B cell (primary cell): Measurements from ENCODE around the gene ZFHX2. TPM values are rescaled to one million over a fixed set of nuclear protein-coding genes. Genes with fewer than 3 reads are reported as not detected.

Experiments used
- ATAC-seq: fragments of 200-7000 bp; cut with Tn5 transposase; one replicate; pipeline ENCODE4 v1.10.0; 2021; ENCODE audit warnings: low read depth, mild to moderate bottlenecking, moderate number of reproducible peaks, moderate library complexity
- CTCF ChIA-PET: fragments of 350-600 bp; sonication (Branson Sonifier 250); formaldehyde crosslinking; loops from one replicate; lab custom pipeline; 2021; ENCODE audit warnings: antibody characterized with exemption, inconsistent platforms; lab: Charles Lee
- POLR2A ChIA-PET: fragments of 350-600 bp; sonication (Branson Sonifier 250); formaldehyde crosslinking; loops from one replicate; lab custom pipeline; 2021; ENCODE audit warnings: antibody characterized with exemption; lab: Charles Lee
- DNase-seq: peaks from one replicate; pipeline ENCODE4 v3.0.0; 2013
- H2AFZ ChIP-seq: 2 replicates; pipeline ENCODE4 v1.6.1; 2012; ENCODE audit warnings: mild to moderate bottlenecking, low read depth, low read length; ENCODE audit not compliant: insufficient read depth, poor library complexity, severe bottlenecking
- H3K27ac ChIP-seq, 2 donors: 1 replicate in 1 of 2; 2 replicates in 1 of 2; pipeline ENCODE4 v1.5.1; 2012 to 2013; ENCODE audit warnings: low read length in 2 of 2, mild to moderate bottlenecking in 2 of 2, moderate library complexity in 1 of 2
- H3K27me3 ChIP-seq, 4 experiments: fragments of 200-600 bp in 1 of 4; sonication (generic) in 1 of 4; replicated peaks in 1 of 4; 1 replicate in 2 of 4; 2 replicates in 2 of 4; pipeline versions ENCODE4 v1.6.1 to v1.7.0; 2013 to 2016; ENCODE audit warnings: low read length in 3 of 4, mild to moderate bottlenecking in 2 of 4, mixed read lengths in 1 of 4, moderate library complexity in 1 of 4; ENCODE audit not compliant: insufficient read depth in 4 of 4, control insufficient read depth in 3 of 4; ENCODE audit errors: control extremely low read depth in 1 of 4
- H3K36me3 ChIP-seq, 2 experiments: replicated peaks in 1 of 2; 1 replicate in 1 of 2; 2 replicates in 1 of 2; pipeline versions ENCODE4 v1.6.1 to v1.7.1; 2013; ENCODE audit warnings: low read length in 1 of 2; ENCODE audit not compliant: insufficient read depth in 2 of 2, control insufficient read depth in 1 of 2; ENCODE audit errors: control extremely low read depth in 1 of 2, extremely low read depth in 1 of 2
- H3K4me1 ChIP-seq, 2 donors: fragments of 200-600 bp in 1 of 2; sonication (generic) in 1 of 2; 1 replicate in 1 of 2; 2 replicates in 1 of 2; pipeline versions ENCODE4 v1.5.1 to v1.6.1; 2013 to 2017; ENCODE audit warnings: low read length in 2 of 2; ENCODE audit not compliant: control insufficient read depth in 2 of 2, insufficient read depth in 2 of 2
- H3K4me2 ChIP-seq: replicated peaks from 2 replicates; pipeline ENCODE3; 2012; ENCODE audit warnings: mild to moderate bottlenecking, low read depth, low read length; ENCODE audit not compliant: poor library complexity, severe bottlenecking
- H3K4me3 ChIP-seq, 5 experiments: fragments of 200-600 bp in 1 of 5; sonication (generic) in 1 of 5; 1 replicate in 3 of 5; 2 replicates in 2 of 5; pipeline versions ENCODE4 v1.5.1 to v1.7.0; 2011 to 2016; ENCODE audit warnings: low read length in 4 of 5, mild to moderate bottlenecking in 4 of 5, low read depth in 2 of 5, control low read depth in 1 of 5, moderate library complexity in 1 of 5; ENCODE audit not compliant: insufficient read depth in 1 of 5; ENCODE audit errors: control extremely low read depth in 1 of 5, extremely low read depth in 1 of 5
- H3K79me2 ChIP-seq: fragments of 200-600 bp; sonication (generic); one replicate; pipeline ENCODE4 v1.6.0; 2016; ENCODE audit warnings: low read length; ENCODE audit not compliant: control insufficient read depth, insufficient read depth
- H3K9ac ChIP-seq: fragments of 200-600 bp; sonication (generic); 2 replicates; pipeline ENCODE4 v1.6.1; 2017; ENCODE audit warnings: mild to moderate bottlenecking, low read length, moderate library complexity
- H3K9me3 ChIP-seq, 3 donors: one replicate each; pipeline versions ENCODE4 v1.6.1 to v1.7.1; 2013; ENCODE audit warnings: low read length in 2 of 3; ENCODE audit not compliant: control insufficient read depth in 2 of 3, insufficient read depth in 1 of 3; ENCODE audit errors: control extremely low read depth in 1 of 3
- H4K20me1 ChIP-seq: 2 replicates; pipeline ENCODE4 v1.6.0; 2012; ENCODE audit warnings: mild to moderate bottlenecking, low read length; ENCODE audit not compliant: insufficient read depth, control insufficient read depth, poor library complexity, severe bottlenecking
- H3K27ac Mint-ChIP-seq: one replicate; pipeline ENCODE4 v1.8.0; 2021; ENCODE audit warnings: mixed read lengths
- H3K27me3 Mint-ChIP-seq: one replicate; pipeline ENCODE4 v1.8.0; 2021; ENCODE audit warnings: mixed read lengths
- H3K4me1 Mint-ChIP-seq: one replicate; pipeline ENCODE4 v1.8.0; 2021; ENCODE audit warnings: mixed read lengths
- H3K4me3 Mint-ChIP-seq: one replicate; pipeline ENCODE4 v1.8.0; 2021; ENCODE audit warnings: mixed read lengths
- H3K9me3 Mint-ChIP-seq: one replicate; pipeline ENCODE4 v1.8.0; 2022; ENCODE audit warnings: mixed read lengths; ENCODE audit not compliant: insufficient read depth
- CTCF ChIP-seq: fragments of 200-600 bp; IDR thresholded peaks from one replicate; pipeline ENCODE4 v1.8.0; 2022; ENCODE audit warnings: antibody characterized with exemption, mild to moderate bottlenecking
- EZH2 ChIP-seq: IDR thresholded peaks from 2 replicates; pipeline ENCODE4 v1.6.1; 2012; ENCODE audit warnings: borderline replicate concordance, low read depth, mild to moderate bottlenecking, moderate library complexity, low read length; ENCODE audit not compliant: insufficient read depth, poor library complexity, severe bottlenecking
- WGBS: methylation state at CpG from one replicate; pipeline ENCODE4 v1.1.5; 2013; ENCODE audit warnings: missing lambda C conversion rate; ENCODE audit not compliant: insufficient coverage; 5-methylcytosine and 5-hydroxymethylcytosine counted together
- intact Hi-C: fragments of 100-400 bp; cut with micrococcal nuclease; formaldehyde crosslinking; loops from one replicate; pipeline ENCODE4 v1.10.0; 2022
- polyA plus RNA-seq: library from polyadenylated mRNA; depleted of rRNA; stranded (reverse); fragments of >200 nt; gene quantifications from 2 replicates; pipeline ENCODE4 v1.2.3, GENCODE V29; 2012
- total RNA-seq, 2 donors: library from RNA; stranded (reverse); fragments of 120-200 nt in 1 of 2; gene quantifications; 1 replicate in 1 of 2; 2 replicates in 1 of 2; pipeline versions ENCODE4 v1.2.3 to v1.2.4, GENCODE V29; 2013 to 2022

ZFHX2 gene
- total and polyA plus RNA-seq, 2 donors (not counting 1 experiment from before 2014, with no cell fraction given) = 0.21 to 2.5 TPM

GRCh38 chr14:23546450-23547035 lies 5.0 kb downstream of the ZFHX2 start:
- H3K9ac ChIP-seq = no peak overlapping the region
- intact Hi-C loops = no loop called here
- no peak overlapping the region for H3K4me3 ChIP-seq
- no peak overlapping the region for H3K4me2 ChIP-seq
- H3K9me3 Mint-ChIP-seq = no peaks in the 10 kb centered on the region
- ChIA-PET POLR2A (no interaction called here), CTCF (interaction anchor here (0.9 kb wide), 1 partner anchor 12 kb away, joined by 6 read pairs; no protein-coding TSS in a partner anchor)
- H3K27me3 ChIP-seq = peaks cover 0 to 19% (median 7%) of the 10 kb centered on the region in 4 experiments
- H3K36me3 ChIP-seq = no peaks in the 10 kb centered on the region
- peaks cover 6% of the 10 kb centered on the region for H3K4me1 Mint-ChIP-seq
- H3K27ac Mint-ChIP-seq = no peak overlapping the region
- no peaks in the 10 kb centered on the region for H3K27me3 Mint-ChIP-seq
- no peak overlapping the region for H3K27ac ChIP-seq
- no peaks in the 10 kb centered on the region for H3K9me3 ChIP-seq
- H4K20me1 ChIP-seq = no peaks in the 10 kb centered on the region
- H2AFZ ChIP-seq = no peak overlapping the region
- H3K79me2 ChIP-seq = no peaks in the 10 kb centered on the region
- no peak overlapping the region for H3K4me3 Mint-ChIP-seq
- DNase-seq = no peak
- 89% methylated on average over 8 of the region's 10 CpGs for WGBS
- TF ChIP-seq EZH2 = no peak
- TF ChIP-seq CTCF = no peak
- H3K4me1 ChIP-seq = peaks cover 8 to 10% of the 10 kb centered on the region in 2 donors
- ATAC-seq = no peak

- Histone ChIP-seq H3K36me3 (no peaks in the 10 kb centered on the region), H3K27me3 (peaks cover 0 to 18% (median 6%) of the 10 kb centered on the region in 4 experiments), H3K9ac (no peak overlapping the region), H3K79me2 (no peaks in the 10 kb centered on the region), H3K27ac (no peak overlapping the region), H3K4me3 (no peak overlapping the region), H3K4me2 (no peak overlapping the region), H3K4me1 (peaks cover 5 to 6% of the 10 kb centered on the region in 2 donors), H2AFZ (no peak overlapping the region), H4K20me1 (no peaks in the 10 kb centered on the region), H3K9me3 (no peaks in the 10 kb centered on the region)
- no peak for TF ChIP-seq CTCF
- TF ChIP-seq EZH2 = no peak
- Mint-ChIP-seq H3K4me3 (no peak overlapping the region), H3K27ac (no peak overlapping the region), H3K4me1 (peaks cover under 1% of the 10 kb centered on the region), H3K27me3 (no peaks in the 10 kb centered on the region), H3K9me3 (no peaks in the 10 kb centered on the region)
- 83% methylated on average over 4 of the region's 4 CpGs for WGBS
- CTCF ChIA-PET = interaction anchor here (0.9 kb wide), 1 partner anchor 13 kb away, joined by 6 read pairs; no protein-coding TSS in a partner anchor
- DNase-seq = no peak
- intact Hi-C loops = no loop called here
- POLR2A ChIA-PET = no interaction called here
- ATAC-seq = no peak
Measured at GRCh38 chr14:23545740-23546365, 5.7 kb downstream of the ZFHX2 start.
